Fibroblast of skin of left biceps (primary cell): Measurements from ENCODE around the gene SEC61B.
A peak's percentile ranks its signal among the peaks of the same experiment; 100 is the strongest.
"Not testable (repeated sequence)": the region's sequence is repeated elsewhere in the genome, so short reads cannot be mapped to it uniquely, and the experiment has no call there.

Experiments used
- DNase-seq, 2 experiments: peaks; one replicate each; pipeline ENCODE4 v3.0.0-alpha.2; 2013; ENCODE audit warnings: low read depth in 2 of 2

The SEC61B gene

GRCh38 chr9:99237849-99238248 is 15.8 kb downstream of the SEC61B start:
- DNase-seq: not testable (repeated sequence)

- no peak for DNase-seq
Measured at GRCh38 chr9:99238331-99238730, 16.2 kb downstream of the SEC61B start.

GRCh38 chr9:99239341-99240060 is 17.4 kb downstream of the SEC61B start:
- peak; percentile 57 to 59 for DNase-seq

GRCh38 chr9:99241106-99241505 is 19.0 kb downstream of the SEC61B start:
- no peak for DNase-seq

- DNase-seq: no peak
Measured at GRCh38 chr9:99244344-99245260, 22.5 kb downstream of the SEC61B start.

GRCh38 chr9:99249619-99250018 is 27.5 kb downstream of the SEC61B start:
- no peak for DNase-seq

GRCh38 chr9:99251157-99251556 is 29.1 kb downstream of the SEC61B start:
- no peak for DNase-seq

GRCh38 chr9:99253134-99253533 is 31.1 kb downstream of the SEC61B start:
- no peak for DNase-seq

- DNase-seq: no peak
Measured at GRCh38 chr9:99253772-99254431, 31.8 kb downstream of the SEC61B start.

- no peak for DNase-seq
Measured at GRCh38 chr9:99255651-99256050, 33.6 kb downstream of the SEC61B start.

GRCh38 chr9:99257723-99258389 is 35.8 kb downstream of the SEC61B start:
- no peak for DNase-seq

GRCh38 chr9:99259231-99259918 is 37.3 kb downstream of the SEC61B start:
- DNase-seq: no peak

GRCh38 chr9:99261923-99262322 is 39.8 kb downstream of the SEC61B start:
- DNase-seq: no peak

GRCh38 chr9:99262949-99263418 is 40.9 kb downstream of the SEC61B start:
- DNase-seq: no peak

- DNase-seq: no peak
Measured at GRCh38 chr9:99264070-99264680, 42.1 kb downstream of the SEC61B start.

- no peak for DNase-seq
Measured at GRCh38 chr9:99265691-99266090, 43.6 kb downstream of the SEC61B start.

- peak; percentile 47 for DNase-seq
Measured at GRCh38 chr9:99266255-99267023, 44.4 kb downstream of the SEC61B start.

GRCh38 chr9:99269416-99269815 is 47.3 kb downstream of the SEC61B start:
- DNase-seq: peak; percentile 78 to 81

GRCh38 chr9:99270491-99270890 is 48.4 kb downstream of the SEC61B start:
- DNase-seq: no peak

GRCh38 chr9:99272836-99273235 is 50.8 kb downstream of the SEC61B start:
- DNase-seq: no peak
